22Rv1 (cell line): ENCODE results near the gene STK40.
A peak's percentile ranks its signal among the peaks of the same experiment; 100 is the strongest.

Experiments used
- H3K27ac ChIP-seq: fragments of 450-650 bp; 2 replicates; pipeline ENCODE4 v1.5.1; 2017
- ZFX ChIP-seq: fragments of 450-650 bp; IDR thresholded peaks from 2 replicates; pipeline ENCODE4 v1.6.1; 2017; ENCODE audit warnings: antibody characterized with exemption, borderline replicate concordance
- TF ChIP-seq, protein P1 (sequence below): fragments of 450-650 bp; IDR thresholded peaks from 2 replicates; pipeline ENCODE4 v1.5.1; 2017; ENCODE audit warnings: mild to moderate bottlenecking

The STK40 gene

DNA sequence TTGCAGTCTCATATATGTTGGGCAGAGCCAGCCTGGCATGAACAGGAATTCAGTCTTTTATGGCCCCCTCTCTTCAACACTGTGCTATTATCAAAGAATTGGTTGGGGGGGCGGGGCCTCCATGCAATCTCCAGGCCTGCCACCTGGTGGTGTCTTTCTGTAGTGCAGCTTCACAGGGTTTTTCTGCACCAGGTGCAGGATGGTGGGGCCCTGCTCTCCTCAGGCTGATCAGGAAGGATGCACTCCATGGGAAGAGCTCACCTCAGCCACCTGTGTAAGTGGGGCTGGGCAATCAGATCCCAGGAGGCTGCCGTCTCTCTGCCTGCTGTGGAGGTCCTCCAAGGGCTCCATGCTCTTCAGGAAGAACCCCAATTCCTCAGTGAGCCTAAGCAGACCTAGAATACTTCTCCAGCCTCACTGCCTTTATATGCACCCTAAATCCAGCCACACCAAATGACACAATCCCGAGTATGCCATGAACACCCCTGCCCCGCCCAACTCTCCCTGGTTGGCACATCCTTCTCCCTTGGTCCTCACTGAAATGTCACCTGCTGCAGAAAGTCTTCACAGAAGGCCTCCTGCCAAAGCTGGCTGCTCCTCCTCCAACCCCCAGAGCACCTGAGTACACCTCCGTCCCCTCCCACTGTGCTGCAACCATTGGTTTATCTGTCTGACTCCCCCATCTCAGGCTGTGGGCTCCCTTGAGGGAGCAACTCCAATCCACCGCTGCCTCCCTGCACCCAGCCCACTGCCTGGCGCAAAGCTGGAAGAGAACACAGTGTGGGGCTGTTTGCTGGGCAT lies 16.5 kb downstream of the STK40 start:
- TF ChIP-seq ZFX, result no peak
- TF ChIP-seq, protein P1, sequence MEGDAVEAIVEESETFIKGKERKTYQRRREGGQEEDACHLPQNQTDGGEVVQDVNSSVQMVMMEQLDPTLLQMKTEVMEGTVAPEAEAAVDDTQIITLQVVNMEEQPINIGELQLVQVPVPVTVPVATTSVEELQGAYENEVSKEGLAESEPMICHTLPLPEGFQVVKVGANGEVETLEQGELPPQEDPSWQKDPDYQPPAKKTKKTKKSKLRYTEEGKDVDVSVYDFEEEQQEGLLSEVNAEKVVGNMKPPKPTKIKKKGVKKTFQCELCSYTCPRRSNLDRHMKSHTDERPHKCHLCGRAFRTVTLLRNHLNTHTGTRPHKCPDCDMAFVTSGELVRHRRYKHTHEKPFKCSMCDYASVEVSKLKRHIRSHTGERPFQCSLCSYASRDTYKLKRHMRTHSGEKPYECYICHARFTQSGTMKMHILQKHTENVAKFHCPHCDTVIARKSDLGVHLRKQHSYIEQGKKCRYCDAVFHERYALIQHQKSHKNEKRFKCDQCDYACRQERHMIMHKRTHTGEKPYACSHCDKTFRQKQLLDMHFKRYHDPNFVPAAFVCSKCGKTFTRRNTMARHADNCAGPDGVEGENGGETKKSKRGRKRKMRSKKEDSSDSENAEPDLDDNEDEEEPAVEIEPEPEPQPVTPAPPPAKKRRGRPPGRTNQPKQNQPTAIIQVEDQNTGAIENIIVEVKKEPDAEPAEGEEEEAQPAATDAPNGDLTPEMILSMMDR, result peak; percentile 95
- no peak overlapping the region for H3K27ac ChIP-seq

DNA sequence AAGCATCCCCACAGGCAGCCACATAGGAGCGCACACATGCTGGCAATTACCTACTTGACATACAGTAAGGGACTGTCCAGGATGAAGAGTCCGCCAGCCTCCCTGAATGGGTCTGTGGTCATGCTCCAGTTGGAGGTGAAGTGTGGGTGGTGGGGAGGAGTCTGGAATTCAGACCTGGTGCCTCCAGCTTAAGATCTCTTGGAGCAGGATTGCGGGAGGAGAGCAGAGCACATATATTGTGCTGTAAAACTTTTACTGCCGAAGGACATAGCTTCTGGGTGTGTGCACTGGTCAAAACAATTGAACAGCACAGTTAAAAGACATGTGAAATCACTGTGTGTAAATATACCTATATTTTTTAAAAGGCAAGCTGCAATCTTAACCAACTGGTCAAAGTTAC lies 17.9 kb downstream of the STK40 start:
- TF ChIP-seq, protein P1, result no peak
- TF ChIP-seq ZFX, result no peak
- no peak overlapping the region for H3K27ac ChIP-seq

DNA sequence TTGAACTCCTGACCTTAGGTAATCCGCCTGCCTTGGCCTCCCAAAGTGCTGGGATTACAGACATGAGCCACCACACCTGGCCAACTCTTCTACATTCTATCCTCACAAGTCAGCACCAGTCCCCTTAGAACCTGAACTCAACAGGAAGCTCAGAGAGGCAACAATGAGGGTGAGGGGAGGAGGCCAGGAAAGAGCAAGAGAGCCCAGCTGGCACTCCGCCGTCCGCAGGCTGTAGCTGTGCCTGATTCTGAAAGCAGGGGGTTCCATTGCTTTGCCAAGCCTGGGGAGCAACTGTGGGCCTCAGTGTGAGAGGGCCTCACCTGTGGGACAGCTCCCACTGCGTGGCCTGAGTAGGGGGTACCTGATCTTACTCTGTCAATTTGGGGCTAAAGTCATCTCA lies 18.7 kb downstream of the STK40 start:
- no peak overlapping the region for H3K27ac ChIP-seq
- TF ChIP-seq ZFX, result no peak
- TF ChIP-seq, protein P1, result no peak

DNA sequence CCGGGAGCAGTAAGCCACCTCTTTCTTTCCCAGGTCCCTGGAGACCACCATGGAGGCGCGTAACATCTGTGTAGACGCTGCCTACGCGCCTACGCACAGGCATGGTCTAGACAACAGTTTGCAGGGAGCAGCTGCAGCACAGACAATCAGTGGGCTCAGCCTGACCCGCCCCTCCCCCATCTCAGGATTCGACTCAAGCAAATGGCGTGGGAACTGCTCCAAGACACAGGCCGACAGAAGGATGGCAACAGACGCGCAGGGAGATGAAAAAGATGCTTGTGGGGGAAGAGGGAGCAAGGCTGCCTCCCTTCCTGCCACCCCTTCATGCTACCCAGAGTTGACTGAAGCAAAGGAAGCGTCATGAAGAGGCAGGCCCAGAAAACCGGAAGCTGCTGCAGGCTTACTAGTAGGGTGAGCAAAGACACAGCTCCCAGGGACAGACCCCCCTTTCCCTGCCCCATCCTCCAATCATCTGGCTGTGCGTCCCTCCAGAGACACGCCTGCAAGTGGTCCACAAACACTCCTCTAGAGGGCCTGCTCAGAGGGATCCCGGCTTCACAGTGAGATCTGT lies 19.5 kb downstream of the STK40 start:
- no peak overlapping the region for H3K27ac ChIP-seq
- no peak for TF ChIP-seq ZFX
- TF ChIP-seq, protein P1, result no peak

DNA sequence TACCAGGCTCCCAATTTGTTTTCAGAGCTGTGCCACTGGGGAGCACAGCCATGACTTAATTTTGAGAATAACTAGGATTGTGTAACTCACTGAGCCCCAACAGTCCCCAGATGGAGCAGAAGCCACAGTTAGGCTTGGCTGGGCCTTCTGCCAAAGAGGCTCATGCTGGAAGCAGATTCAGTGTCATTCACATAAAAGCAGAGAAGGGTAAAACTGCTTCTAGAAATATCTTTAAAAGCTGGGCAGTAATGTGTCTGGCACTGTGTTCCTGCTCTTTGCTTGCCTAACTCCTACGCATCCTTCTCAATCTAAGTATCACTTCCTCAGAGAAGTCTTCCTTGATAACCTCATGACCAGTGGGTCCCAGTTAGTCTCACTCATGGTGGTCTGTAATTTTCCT lies 20.3 kb downstream of the STK40 start:
- no peak overlapping the region for H3K27ac ChIP-seq

DNA sequence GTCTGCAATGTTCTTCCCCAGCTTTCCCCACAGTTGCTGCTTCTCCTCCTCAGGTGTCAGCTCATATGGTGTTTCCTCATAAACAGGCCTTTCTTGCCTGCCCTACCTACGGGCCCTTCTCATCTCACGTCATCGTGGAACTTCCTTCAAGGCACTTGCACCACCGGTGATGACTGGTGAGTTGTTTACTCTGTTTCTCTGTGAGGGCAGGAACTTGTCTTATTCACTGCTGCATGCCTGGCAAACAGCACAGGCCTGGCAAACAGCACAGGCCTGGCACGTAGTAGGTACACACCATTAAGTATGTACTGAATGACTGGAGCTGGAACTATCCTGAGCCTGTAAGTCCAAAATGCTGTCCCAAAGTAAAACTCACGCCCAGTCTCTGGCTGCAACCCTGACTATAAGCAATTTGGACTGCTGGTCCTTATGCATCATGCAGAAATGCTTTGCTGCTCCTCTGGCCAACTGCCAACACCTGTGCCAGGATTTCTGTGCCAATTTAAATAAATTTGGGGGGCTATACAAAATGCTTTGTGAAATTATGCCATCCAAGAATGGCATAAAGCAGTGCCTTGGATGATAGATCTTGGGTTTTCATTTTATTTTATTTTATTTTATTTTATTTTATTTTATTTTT lies 25.7 kb downstream of the STK40 start:
- no peak for TF ChIP-seq ZFX
- TF ChIP-seq, protein P1, result no peak
- no peak overlapping the region for H3K27ac ChIP-seq

More for the DNA sequence above, 20.3 kb downstream of the STK40 start:
- TF ChIP-seq, protein P1, result no peak
- TF ChIP-seq ZFX, result no peak

DNA sequence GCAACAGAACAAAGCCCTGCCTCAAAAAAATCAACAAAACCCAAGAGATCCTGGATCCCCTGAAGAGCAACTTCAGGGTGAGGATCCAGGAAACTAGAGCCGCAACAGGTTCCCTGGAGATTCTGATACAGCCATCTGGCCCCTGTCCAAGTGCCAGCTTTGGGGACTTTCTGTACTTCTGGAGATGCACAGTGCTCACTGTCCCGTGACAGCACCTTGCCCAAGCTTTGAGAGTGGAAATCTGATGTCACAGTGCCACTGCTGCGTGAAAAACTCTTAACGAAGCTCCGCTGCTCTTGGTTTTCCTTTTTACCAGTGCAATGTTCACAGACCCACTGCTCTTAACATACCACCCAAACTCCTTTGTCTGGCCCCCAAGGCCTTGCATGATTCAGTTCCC lies 26.3 kb downstream of the STK40 start:
- TF ChIP-seq ZFX, result no peak
- TF ChIP-seq, protein P1, result no peak

More for the DNA sequence above, 26.3 kb downstream of the STK40 start:
- no peak overlapping the region for H3K27ac ChIP-seq
